Hepatocyte (in vitro differentiated cells): ENCODE data around the gene MLPH.

Experiments used
- CTCF ChIP-seq: fragments of 200-600 bp; sonication (generic); IDR thresholded peaks from 2 replicates; pipeline ENCODE4 v1.5.1; 2016; ENCODE audit warnings: antibody characterized with exemption, mild to moderate bottlenecking; ENCODE audit not compliant: poor library complexity
- EZH2 ChIP-seq: fragments of 200-600 bp; sonication (generic); IDR thresholded peaks from 2 replicates; pipeline ENCODE4 v1.6.1; 2016; ENCODE audit warnings: antibody characterized with exemption, mild to moderate bottlenecking, borderline replicate concordance
- EZH2phosphoT487 ChIP-seq: fragments of 200-600 bp; sonication (generic); IDR thresholded peaks from one replicate; pipeline ENCODE4 v1.6.1; 2018; ENCODE audit warnings: antibody characterized with exemption, mild to moderate bottlenecking, low read depth, moderate library complexity; ENCODE audit not compliant: unreplicated experiment, severe bottlenecking

GRCh38 chr2:237472187-237472712 lies 14.8 kb upstream of the MLPH start:
- TF ChIP-seq CTCF, result no peak
- TF ChIP-seq EZH2phosphoT487, result no peak
- no peak for TF ChIP-seq EZH2
